SU-DHL-6 (cell line): Measurements from ENCODE around the gene EPHB1.

Experiments used
- EZH2phosphoT487 ChIP-seq: fragments of 200-600 bp; sonication (generic), shearing (Covaris generic); conservative IDR thresholded peaks from 2 replicates; pipeline ENCODE4 v1.6.1; 2018; ENCODE audit warnings: mild to moderate bottlenecking, antibody characterized with exemption, low read length, moderate library complexity, mixed read lengths
- TF ChIP-seq, protein P1 (sequence below): fragments of 200-600 bp; sonication (generic); IDR thresholded peaks from one replicate; pipeline ENCODE4 v1.5.1; 2017; ENCODE audit warnings: antibody characterized with exemption, mild to moderate bottlenecking, low read length, moderate library complexity; ENCODE audit not compliant: insufficient read depth, poor library complexity, severe bottlenecking

DNA sequence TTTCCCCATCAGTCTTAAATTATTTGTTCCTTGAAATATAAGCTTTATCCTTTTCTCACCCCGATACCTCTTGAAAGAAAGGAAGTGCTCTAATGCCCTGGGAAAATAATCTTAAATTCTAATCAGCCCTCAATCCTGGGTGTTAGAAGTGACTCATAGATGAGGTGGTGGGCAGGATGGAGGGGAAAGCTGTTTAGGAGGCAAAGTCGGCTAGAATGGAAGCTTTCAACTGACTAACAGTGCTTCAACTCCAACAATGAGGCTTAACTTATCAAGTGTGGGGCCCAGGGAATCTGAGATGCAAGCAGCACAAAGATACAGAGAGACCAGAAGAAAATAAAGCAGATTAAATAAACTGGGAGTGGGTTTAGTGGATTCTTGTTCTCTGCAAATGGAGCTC, 175.8 kb downstream of the EPHB1 start:
- TF ChIP-seq, protein P1, sequence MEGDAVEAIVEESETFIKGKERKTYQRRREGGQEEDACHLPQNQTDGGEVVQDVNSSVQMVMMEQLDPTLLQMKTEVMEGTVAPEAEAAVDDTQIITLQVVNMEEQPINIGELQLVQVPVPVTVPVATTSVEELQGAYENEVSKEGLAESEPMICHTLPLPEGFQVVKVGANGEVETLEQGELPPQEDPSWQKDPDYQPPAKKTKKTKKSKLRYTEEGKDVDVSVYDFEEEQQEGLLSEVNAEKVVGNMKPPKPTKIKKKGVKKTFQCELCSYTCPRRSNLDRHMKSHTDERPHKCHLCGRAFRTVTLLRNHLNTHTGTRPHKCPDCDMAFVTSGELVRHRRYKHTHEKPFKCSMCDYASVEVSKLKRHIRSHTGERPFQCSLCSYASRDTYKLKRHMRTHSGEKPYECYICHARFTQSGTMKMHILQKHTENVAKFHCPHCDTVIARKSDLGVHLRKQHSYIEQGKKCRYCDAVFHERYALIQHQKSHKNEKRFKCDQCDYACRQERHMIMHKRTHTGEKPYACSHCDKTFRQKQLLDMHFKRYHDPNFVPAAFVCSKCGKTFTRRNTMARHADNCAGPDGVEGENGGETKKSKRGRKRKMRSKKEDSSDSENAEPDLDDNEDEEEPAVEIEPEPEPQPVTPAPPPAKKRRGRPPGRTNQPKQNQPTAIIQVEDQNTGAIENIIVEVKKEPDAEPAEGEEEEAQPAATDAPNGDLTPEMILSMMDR: no peak
- TF ChIP-seq EZH2phosphoT487: no peak
